ENCODE results near the gene POLR2L. TPM values are rescaled to one million over a fixed set of nuclear protein-coding genes. Genes with fewer than 3 reads are reported as not detected.

POLR2L gene
- total RNA-seq, 1 donor from 2014 or later, result 42.0 TPM

- no peak for DNase-seq (ENCODE audit: low read depth)
- TF ChIP-seq, protein P1, sequence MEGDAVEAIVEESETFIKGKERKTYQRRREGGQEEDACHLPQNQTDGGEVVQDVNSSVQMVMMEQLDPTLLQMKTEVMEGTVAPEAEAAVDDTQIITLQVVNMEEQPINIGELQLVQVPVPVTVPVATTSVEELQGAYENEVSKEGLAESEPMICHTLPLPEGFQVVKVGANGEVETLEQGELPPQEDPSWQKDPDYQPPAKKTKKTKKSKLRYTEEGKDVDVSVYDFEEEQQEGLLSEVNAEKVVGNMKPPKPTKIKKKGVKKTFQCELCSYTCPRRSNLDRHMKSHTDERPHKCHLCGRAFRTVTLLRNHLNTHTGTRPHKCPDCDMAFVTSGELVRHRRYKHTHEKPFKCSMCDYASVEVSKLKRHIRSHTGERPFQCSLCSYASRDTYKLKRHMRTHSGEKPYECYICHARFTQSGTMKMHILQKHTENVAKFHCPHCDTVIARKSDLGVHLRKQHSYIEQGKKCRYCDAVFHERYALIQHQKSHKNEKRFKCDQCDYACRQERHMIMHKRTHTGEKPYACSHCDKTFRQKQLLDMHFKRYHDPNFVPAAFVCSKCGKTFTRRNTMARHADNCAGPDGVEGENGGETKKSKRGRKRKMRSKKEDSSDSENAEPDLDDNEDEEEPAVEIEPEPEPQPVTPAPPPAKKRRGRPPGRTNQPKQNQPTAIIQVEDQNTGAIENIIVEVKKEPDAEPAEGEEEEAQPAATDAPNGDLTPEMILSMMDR (IDR thresholded peaks at IDR 0.05; ENCODE audit: insufficient read depth, low read length, poor library complexity, severe bottlenecking), result no peak
- Histone ChIP-seq H3K27me3 (ENCODE audit: control insufficient read depth, insufficient read depth, low read length) (no peaks in the 10 kb centered on the region), H3K36me3 (ENCODE audit: control insufficient read depth, insufficient read depth, low read length) (no peaks in the 10 kb centered on the region), H3K4me3 (ENCODE audit: low read depth, low read length) (no peak overlapping the region)
These were observed 29.1 kb upstream of the POLR2L start for GRCh38 chr11:871472-871871.

GRCh38 chr11:870418-870817 is 28.1 kb upstream of the POLR2L start:
- Histone ChIP-seq H3K27me3 (ENCODE audit: control insufficient read depth, insufficient read depth, low read length) (no peaks in the 10 kb centered on the region), H3K4me3 (ENCODE audit: low read depth, low read length) (no peak overlapping the region), H3K36me3 (ENCODE audit: control insufficient read depth, insufficient read depth, low read length) (no peaks in the 10 kb centered on the region)
- TF ChIP-seq, protein P1 (IDR thresholded peaks at IDR 0.05; ENCODE audit: insufficient read depth, low read length, poor library complexity, severe bottlenecking), result no peak
- no peak for DNase-seq (ENCODE audit: low read depth)

DNA sequence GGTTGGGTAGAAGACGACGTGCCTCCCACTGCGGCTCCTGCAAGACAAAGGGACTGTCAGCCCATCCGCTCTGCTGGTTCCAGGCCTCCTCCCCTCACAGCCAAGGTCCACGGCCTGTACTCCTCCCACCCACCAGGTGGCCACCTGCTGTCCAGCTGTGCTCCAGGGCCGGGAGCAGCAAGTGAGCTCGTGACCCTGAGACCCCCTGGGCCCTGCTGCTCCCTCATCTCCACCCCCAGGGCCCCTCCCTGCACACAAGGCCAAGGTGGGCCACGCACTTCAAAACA is 27.7 kb upstream of the POLR2L start:
- no peak overlapping the region for H3K4me3 ChIP-seq (ENCODE audit: low read depth, low read length)
- no peak for DNase-seq (ENCODE audit: low read depth)
- no peaks in the 10 kb centered on the region for H3K36me3 ChIP-seq (ENCODE audit: control insufficient read depth, insufficient read depth, low read length)
- TF ChIP-seq, protein P1 (IDR thresholded peaks at IDR 0.05; ENCODE audit: insufficient read depth, low read length, poor library complexity, severe bottlenecking), result peak; percentile 44
- no peaks in the 10 kb centered on the region for H3K27me3 ChIP-seq (ENCODE audit: control insufficient read depth, insufficient read depth, low read length)

DNA sequence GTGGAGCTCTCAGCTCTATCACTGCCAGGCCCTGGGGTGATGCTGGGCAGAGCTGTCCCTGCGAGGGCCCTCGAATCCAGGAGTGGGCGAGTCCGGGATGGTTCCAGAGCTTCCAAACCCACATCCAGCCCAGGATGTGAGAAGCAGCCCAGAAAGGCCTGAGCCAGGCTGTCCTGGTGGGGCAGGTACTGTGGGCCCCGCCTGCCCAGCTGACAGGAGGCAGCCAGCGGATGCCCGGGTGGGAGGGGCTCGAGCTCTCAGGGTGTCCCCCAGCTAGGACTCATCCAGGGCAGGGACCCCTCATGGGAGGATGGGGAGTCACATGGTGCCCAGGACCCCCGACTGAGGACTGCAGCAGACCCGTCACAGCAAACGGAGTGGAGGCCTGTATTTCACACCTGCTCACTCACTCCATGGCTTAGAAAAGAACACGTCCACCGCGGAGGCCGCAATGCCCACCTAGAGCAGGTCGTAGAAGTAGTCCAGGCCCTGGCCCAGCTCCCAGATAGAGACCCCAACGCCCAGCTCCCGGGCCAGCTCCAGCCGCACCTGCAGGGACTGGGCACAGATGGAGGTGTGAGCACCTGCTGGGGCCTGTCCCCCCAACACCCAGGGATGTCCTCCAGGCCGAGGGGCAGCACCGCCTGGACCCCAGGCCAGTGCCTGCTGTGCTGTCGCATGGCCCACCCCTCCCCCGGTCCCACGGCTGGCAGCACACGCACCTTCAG is 27.2 kb upstream of the POLR2L start:
- no peaks in the 10 kb centered on the region for H3K36me3 ChIP-seq (ENCODE audit: control insufficient read depth, insufficient read depth, low read length)
- no peaks in the 10 kb centered on the region for H3K27me3 ChIP-seq (ENCODE audit: control insufficient read depth, insufficient read depth, low read length)
- no peak overlapping the region for H3K4me3 ChIP-seq (ENCODE audit: low read depth, low read length)
- no peak for DNase-seq (ENCODE audit: low read depth)
- TF ChIP-seq, protein P1 (IDR thresholded peaks at IDR 0.05; ENCODE audit: insufficient read depth, low read length, poor library complexity, severe bottlenecking), result no peak

- TF ChIP-seq, protein P1 (IDR thresholded peaks at IDR 0.05; ENCODE audit: insufficient read depth, low read length, poor library complexity, severe bottlenecking), result no peak
- Histone ChIP-seq H3K36me3 (ENCODE audit: control insufficient read depth, insufficient read depth, low read length) (no peaks in the 10 kb centered on the region), H3K4me3 (ENCODE audit: low read depth, low read length) (no peak overlapping the region), H3K27me3 (ENCODE audit: control insufficient read depth, insufficient read depth, low read length) (no peaks in the 10 kb centered on the region)
- no peak for DNase-seq (ENCODE audit: low read depth)
These were observed 26.5 kb upstream of the POLR2L start for GRCh38 chr11:868802-869201.

GRCh38 chr11:868394-868793 is 26.1 kb upstream of the POLR2L start:
- no peaks in the 10 kb centered on the region for H3K27me3 ChIP-seq (ENCODE audit: control insufficient read depth, insufficient read depth, low read length)
- DNase-seq (ENCODE audit: low read depth), result no peak
- TF ChIP-seq, protein P1 (IDR thresholded peaks at IDR 0.05; ENCODE audit: insufficient read depth, low read length, poor library complexity, severe bottlenecking), result no peak
- H3K36me3 ChIP-seq (ENCODE audit: control insufficient read depth, insufficient read depth, low read length), result no peaks in the 10 kb centered on the region
- H3K4me3 ChIP-seq (ENCODE audit: low read depth, low read length), result no peak overlapping the region

All from kidney epithelial cell (primary cell).